22Rv1 (cell line): ENCODE results near the gene ACACA.

Experiments used
- CTCF ChIP-seq: fragments of 450-650 bp; IDR thresholded peaks from 2 replicates; pipeline ENCODE4 v1.5.1; 2017; ENCODE audit warnings: mild to moderate bottlenecking
- ZFX ChIP-seq: fragments of 450-650 bp; IDR thresholded peaks from 2 replicates; pipeline ENCODE4 v1.6.1; 2017; ENCODE audit warnings: antibody characterized with exemption, borderline replicate concordance

GRCh38 chr17:37194208-37194607, 212.4 kb downstream of the ACACA start:
- TF ChIP-seq CTCF = no peak
- TF ChIP-seq ZFX = no peak
